ENCODE measurements around the gene SCLY.

DNA sequence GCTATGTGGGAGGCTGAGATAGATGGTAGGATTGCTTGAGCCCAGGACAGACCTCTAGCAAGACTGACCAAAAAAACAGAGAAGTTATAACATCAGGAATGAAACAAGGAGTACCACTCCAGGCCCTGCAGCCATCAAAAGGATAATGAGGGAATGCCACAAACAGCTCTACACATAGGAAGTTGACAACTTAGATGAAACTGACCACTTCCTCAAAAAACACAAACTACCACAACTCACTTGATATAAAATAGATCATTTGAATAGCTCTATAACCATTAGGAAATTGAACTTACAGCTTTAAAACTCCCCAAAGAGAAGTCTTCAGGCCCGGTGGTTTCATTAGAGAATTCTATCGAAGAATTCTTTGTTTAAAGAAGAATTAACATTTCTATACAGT lies 26.4 kb downstream of the SCLY start:
- TF ChIP-seq, protein P1, sequence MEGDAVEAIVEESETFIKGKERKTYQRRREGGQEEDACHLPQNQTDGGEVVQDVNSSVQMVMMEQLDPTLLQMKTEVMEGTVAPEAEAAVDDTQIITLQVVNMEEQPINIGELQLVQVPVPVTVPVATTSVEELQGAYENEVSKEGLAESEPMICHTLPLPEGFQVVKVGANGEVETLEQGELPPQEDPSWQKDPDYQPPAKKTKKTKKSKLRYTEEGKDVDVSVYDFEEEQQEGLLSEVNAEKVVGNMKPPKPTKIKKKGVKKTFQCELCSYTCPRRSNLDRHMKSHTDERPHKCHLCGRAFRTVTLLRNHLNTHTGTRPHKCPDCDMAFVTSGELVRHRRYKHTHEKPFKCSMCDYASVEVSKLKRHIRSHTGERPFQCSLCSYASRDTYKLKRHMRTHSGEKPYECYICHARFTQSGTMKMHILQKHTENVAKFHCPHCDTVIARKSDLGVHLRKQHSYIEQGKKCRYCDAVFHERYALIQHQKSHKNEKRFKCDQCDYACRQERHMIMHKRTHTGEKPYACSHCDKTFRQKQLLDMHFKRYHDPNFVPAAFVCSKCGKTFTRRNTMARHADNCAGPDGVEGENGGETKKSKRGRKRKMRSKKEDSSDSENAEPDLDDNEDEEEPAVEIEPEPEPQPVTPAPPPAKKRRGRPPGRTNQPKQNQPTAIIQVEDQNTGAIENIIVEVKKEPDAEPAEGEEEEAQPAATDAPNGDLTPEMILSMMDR (IDR thresholded peaks at IDR 0.05; ENCODE audit: poor library complexity): no peak
- TF ChIP-seq EZH2 (IDR thresholded peaks at IDR 0.05; ENCODE audit: borderline replicate concordance): no peak

Measured in hepatocyte (in vitro differentiated cells).